ENCODE results near the gene PPP2R3C. TPM values are rescaled to one million over a fixed set of nuclear protein-coding genes. Genes with fewer than 3 reads are reported as not detected.
"Not testable (repeated sequence)": the region's sequence is repeated elsewhere in the genome, so short reads cannot be mapped to it uniquely, and the experiment has no call there.

Gene PPP2R3C
- total RNA-seq, 1 donor from 2014 or later, result 26.5 TPM

GRCh38 chr14:35114036-35114435 is 7.8 kb downstream of the PPP2R3C start:
- Histone ChIP-seq H3K27me3 (ENCODE audit: low read depth) (no peaks in the 10 kb centered on the region), H3K27ac (replicated peaks) (no peak overlapping the region), H3K36me3 (peaks cover 73% of the 10 kb centered on the region), H3K4me3 (no peak overlapping the region), H3K9me3 (replicated peaks) (peaks cover 10% of the 10 kb centered on the region), H3K4me1 (peaks cover 20% of the 10 kb centered on the region)
- no peak for DNase-seq
- intact Hi-C loops (cut with micrococcal nuclease), result no loop called here
- TF ChIP-seq, protein P1, sequence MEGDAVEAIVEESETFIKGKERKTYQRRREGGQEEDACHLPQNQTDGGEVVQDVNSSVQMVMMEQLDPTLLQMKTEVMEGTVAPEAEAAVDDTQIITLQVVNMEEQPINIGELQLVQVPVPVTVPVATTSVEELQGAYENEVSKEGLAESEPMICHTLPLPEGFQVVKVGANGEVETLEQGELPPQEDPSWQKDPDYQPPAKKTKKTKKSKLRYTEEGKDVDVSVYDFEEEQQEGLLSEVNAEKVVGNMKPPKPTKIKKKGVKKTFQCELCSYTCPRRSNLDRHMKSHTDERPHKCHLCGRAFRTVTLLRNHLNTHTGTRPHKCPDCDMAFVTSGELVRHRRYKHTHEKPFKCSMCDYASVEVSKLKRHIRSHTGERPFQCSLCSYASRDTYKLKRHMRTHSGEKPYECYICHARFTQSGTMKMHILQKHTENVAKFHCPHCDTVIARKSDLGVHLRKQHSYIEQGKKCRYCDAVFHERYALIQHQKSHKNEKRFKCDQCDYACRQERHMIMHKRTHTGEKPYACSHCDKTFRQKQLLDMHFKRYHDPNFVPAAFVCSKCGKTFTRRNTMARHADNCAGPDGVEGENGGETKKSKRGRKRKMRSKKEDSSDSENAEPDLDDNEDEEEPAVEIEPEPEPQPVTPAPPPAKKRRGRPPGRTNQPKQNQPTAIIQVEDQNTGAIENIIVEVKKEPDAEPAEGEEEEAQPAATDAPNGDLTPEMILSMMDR (IDR thresholded peaks at IDR 0.05; ENCODE audit: borderline replicate concordance), result no peak

DNA sequence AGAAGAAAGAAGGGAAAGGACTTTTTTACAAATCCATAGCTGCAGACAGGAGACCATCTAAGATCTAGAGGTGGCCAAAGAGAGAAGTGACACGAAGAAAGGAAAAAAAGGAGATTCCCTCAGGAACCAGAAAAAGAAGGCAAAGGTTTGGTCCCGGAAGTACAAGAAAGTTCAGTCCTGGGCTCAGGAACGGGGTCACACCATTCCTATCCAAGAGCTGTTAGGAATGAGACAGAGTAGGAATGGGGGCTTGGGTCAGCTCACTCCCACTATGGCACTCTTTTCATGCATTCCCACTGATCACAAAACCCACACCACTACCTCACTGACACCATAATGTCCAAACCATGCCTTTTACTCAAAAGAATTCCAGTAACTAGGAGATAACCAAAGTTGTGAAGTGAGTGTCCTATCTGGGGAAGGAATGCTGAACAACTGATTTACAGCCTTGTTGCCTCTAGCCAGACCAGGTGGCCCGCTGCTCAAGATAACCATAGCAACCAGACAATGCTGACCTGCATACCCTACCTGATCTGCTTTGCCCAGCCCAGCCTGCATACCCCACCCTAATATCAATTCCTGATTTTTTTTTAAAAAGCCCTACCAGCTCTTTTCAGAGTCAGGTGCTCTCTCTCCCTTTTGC is 8.4 kb downstream of the PPP2R3C start:
- no peak for DNase-seq
- Histone ChIP-seq H3K4me1 (peaks cover 14% of the 10 kb centered on the region), H3K9me3 (replicated peaks) (peaks cover 10% of the 10 kb centered on the region), H3K27me3 (ENCODE audit: low read depth) (no peaks in the 10 kb centered on the region), H3K36me3 (peaks cover 79% of the 10 kb centered on the region), H3K27ac (replicated peaks) (no peak overlapping the region), H3K4me3 (no peak overlapping the region)
- intact Hi-C loops (cut with micrococcal nuclease), result no loop called here
- TF ChIP-seq, protein P1 (IDR thresholded peaks at IDR 0.05; ENCODE audit: borderline replicate concordance), result no peak

- TF ChIP-seq, protein P1 (IDR thresholded peaks at IDR 0.05; ENCODE audit: borderline replicate concordance), result no peak
- H3K4me1 ChIP-seq, result peaks cover 10% of the 10 kb centered on the region
- intact Hi-C loops (cut with micrococcal nuclease), result no loop called here
- peaks cover 85% of the 10 kb centered on the region for H3K36me3 ChIP-seq
- H3K27ac ChIP-seq (replicated peaks), result no peak overlapping the region
- no peak for DNase-seq
- no peaks in the 10 kb centered on the region for H3K27me3 ChIP-seq (ENCODE audit: low read depth)
- H3K4me3 ChIP-seq, result no peak overlapping the region
- H3K9me3 ChIP-seq (replicated peaks), result peaks cover 10% of the 10 kb centered on the region
Measured at GRCh38 chr14:35112641-35113040, 9.1 kb downstream of the PPP2R3C start.

- TF ChIP-seq, protein P1 (IDR thresholded peaks at IDR 0.05; ENCODE audit: borderline replicate concordance), result no peak
- DNase-seq, result no peak
- intact Hi-C loops (cut with micrococcal nuclease), result no loop called here
- Histone ChIP-seq H3K4me3 (no peak overlapping the region), H3K4me1 (no peaks in the 10 kb centered on the region), H3K9me3 (replicated peaks) (peaks cover 10% of the 10 kb centered on the region), H3K36me3 (peaks cover 98% of the 10 kb centered on the region), H3K27me3 (ENCODE audit: low read depth) (no peaks in the 10 kb centered on the region), H3K27ac (replicated peaks) (no peak overlapping the region)
Measured at GRCh38 chr14:35107866-35108265, 13.9 kb downstream of the PPP2R3C start.

DNA sequence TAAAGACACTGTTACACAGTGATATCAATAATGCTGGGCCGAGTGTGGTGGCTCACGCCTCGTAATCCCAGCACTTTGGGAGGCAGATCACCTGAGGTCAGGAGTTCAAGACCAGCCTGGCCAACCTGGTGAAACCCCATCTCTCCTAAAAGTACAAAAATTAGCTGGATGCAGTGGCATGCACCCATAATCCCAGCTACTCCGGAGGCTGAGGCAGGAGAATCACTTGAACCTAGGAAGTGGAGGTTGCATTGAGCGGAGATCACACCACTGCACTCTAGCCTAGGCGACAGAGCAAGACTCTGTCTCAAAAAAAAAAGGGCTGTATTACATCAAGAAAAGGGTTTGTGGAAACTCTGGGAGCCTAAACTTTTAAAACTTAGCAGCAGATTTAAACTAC is 27.1 kb downstream of the PPP2R3C start:
- not testable (repeated sequence) for H3K9me3 ChIP-seq (replicated peaks); H3K4me3 ChIP-seq
- H3K36me3 ChIP-seq, result peaks cover 95% of the 10 kb centered on the region

DNA sequence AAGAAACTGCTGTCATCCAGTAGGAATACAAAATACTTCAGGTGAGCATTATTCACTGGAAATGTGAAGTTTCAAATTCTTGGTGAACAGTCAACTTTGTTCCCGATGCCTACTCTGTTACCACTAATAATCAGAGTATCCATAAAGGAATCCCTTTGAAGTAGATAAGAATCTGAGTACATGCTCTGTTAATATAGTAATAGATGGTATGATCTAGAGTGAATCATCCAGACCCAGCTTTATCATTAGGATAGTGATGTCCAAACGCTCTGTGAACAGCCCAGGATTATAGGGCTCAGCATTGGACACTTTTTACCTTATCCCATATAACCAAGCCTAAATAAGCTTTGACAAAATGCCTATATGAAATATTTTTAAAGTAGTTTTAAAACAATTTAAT is 33.3 kb downstream of the PPP2R3C start:
- no peaks in the 10 kb centered on the region for H3K27me3 ChIP-seq (ENCODE audit: low read depth)
- H3K4me1 ChIP-seq, result no peaks in the 10 kb centered on the region
- no peak overlapping the region for H3K27ac ChIP-seq (replicated peaks)
- DNase-seq, result no peak
- TF ChIP-seq, protein P1 (IDR thresholded peaks at IDR 0.05; ENCODE audit: borderline replicate concordance), result no peak
- H3K4me3 ChIP-seq, result no peak overlapping the region
- no peaks in the 10 kb centered on the region for H3K9me3 ChIP-seq (replicated peaks)
- H3K36me3 ChIP-seq, result peaks cover 96% of the 10 kb centered on the region
- intact Hi-C loops (cut with micrococcal nuclease), result no loop called here

More for the DNA sequence above, 27.1 kb downstream of the PPP2R3C start:
- H3K4me1 ChIP-seq; intact Hi-C loops (cut with micrococcal nuclease); H3K27ac ChIP-seq (replicated peaks); DNase-seq; H3K27me3 ChIP-seq (ENCODE audit: low read depth): not testable (repeated sequence)
